CD4-positive, alpha-beta T cell treated with Interleukin-10 for 1 hour (primary cell): ENCODE measurements around the gene DHRS7B.

Experiments
- DNase-seq: peaks from one replicate; pipeline ENCODE4 v3.0.0-alpha.2; 2020

DHRS7B gene

DNA sequence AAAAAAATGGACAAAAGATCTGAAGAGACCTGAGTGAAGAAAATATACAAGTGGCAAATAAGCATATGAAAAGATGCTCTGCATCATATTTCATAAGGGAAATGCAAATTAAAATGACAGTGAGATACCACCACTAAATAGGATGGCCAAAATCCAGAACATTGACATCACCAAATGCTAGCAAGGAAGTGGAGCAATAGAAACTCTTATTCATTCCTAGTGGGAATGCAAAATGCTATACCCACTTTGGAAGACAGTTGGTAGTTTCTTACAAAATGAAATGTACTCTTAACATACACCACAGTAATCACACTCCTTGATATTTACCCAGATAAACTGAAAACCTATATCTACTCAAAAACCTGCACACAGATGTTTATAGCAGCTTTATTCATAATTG, 33.6 kb downstream of the DHRS7B start:
- DNase-seq, result no peak

- no peak for DNase-seq
These were observed 35.0 kb downstream of the DHRS7B start for GRCh38 chr17:21161498-21162393.

GRCh38 chr17:21162394-21162775, 35.6 kb downstream of the DHRS7B start:
- DNase-seq, result no peak

GRCh38 chr17:21163101-21163500, 36.3 kb downstream of the DHRS7B start:
- no peak for DNase-seq

DNA sequence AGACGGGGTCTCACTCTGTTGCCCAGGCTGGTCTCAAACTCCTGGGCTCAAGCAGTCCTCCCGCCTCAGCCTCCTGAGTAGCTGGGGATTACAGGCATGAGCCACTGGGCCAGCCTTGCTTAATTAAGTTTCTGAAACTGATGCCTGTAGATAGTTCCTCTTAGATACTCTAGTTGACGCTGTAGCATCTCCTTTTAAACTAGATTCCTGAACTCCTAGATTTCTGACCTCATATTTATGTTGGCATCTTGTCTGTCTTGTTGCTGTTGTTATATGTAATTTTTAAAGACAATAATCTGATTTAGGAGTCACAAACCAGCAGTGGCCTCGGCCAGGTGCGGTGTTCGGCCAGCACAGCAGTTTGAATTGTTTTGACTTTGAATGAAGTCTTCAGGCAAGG, 37.5 kb downstream of the DHRS7B start:
- DNase-seq, result no peak

DNA sequence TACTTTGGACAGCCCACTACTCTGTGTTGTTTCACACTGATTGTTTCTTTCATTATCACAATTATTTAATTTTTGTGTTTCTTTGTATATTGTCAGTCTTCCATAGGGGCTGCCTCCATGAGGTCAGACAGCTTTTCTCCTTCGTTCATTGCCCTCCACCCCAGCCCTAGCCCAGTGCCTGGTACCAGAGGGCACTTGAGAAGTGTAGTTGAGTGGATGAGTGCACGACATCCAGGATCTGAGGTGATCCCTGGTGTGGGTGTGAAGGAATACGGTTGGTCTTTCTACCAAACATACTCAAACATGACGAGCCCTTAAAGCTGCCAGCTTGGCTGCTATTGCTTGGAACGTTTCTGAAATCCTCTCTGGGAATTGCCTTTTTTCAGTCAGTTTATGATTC, 37.9 kb downstream of the DHRS7B start:
- no peak for DNase-seq

GRCh38 chr17:21165922-21166594, 39.3 kb downstream of the DHRS7B start:
- no peak for DNase-seq

GRCh38 chr17:21166595-21167210, 39.9 kb downstream of the DHRS7B start:
- DNase-seq, result no peak

- no peak for DNase-seq
These were observed 40.5 kb downstream of the DHRS7B start for GRCh38 chr17:21167303-21167702.

DNA sequence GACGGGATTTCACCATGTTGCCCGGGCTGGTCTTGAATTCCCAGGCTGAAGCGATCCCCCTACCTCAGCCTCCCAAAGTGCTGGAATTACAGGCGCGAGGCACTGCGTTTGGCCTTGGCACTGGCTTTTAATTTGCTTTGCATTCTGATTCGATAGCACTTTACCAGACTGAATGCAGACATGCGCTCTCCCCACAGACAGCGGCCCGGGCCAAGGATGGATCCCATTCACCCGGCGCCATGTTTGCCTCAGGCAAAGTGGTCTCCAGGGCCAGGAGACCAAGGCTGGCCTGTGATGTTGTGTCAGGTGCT, 41.7 kb downstream of the DHRS7B start:
- DNase-seq, result no peak

GRCh38 chr17:21169496-21169895, 42.7 kb downstream of the DHRS7B start:
- no peak for DNase-seq

DNA sequence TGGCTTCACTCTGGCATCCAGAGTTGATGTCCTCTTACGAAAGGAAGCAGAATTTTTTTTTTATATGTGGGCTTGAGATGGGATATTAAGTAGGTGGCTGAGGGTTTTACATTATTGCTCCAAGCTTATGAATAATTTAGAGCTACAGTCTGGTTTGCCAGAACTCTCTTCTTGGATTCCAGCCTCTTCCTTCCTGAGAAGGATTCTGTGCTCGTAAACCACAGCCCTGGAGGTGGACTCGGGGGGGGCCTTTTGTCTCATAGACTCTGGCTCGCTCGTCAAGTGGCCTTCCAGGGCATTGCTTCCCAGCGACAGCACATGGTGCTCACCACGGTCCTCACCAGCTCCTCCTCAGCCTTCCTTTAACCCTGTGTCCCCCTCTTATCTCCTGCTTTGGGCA, 44.0 kb downstream of the DHRS7B start:
- DNase-seq, result no peak

DNA sequence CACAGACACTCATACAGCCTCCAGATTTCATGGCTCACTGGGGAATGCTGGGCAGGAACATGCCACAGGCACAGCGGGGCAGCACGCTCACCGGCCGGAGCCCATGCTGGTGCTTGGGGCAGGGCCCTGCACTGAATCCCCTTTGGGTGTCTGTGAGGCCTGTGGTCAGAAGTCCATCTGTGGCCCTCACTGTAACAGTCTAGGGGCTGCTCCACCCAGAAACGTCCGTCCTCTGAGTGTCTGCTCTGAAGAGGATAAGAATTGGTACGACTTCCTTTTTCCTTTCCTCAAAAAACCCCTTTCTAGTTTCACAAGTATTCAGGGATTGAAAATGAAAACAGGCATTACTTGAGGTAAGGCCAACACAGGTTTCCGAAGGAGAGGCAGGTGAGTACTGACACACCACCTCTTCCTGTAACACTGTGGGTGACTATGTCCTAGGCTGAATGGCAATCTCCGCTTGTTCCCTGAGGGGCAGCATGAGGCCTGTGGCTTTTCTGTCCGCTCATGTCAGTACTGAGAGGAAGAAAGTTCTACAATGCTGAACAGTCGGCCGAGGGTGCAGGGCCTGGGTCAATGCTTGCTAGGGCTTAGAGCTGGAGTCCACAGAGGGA, 44.7 kb downstream of the DHRS7B start:
- no peak for DNase-seq

GRCh38 chr17:21171970-21172510, 45.3 kb downstream of the DHRS7B start:
- DNase-seq, result no peak

- no peak for DNase-seq
These were observed 46.1 kb downstream of the DHRS7B start for GRCh38 chr17:21172846-21173245.

GRCh38 chr17:21173543-21173942, 46.8 kb downstream of the DHRS7B start:
- no peak for DNase-seq

- DNase-seq, result no peak
These were observed 47.4 kb downstream of the DHRS7B start for GRCh38 chr17:21174186-21174585.

DNA sequence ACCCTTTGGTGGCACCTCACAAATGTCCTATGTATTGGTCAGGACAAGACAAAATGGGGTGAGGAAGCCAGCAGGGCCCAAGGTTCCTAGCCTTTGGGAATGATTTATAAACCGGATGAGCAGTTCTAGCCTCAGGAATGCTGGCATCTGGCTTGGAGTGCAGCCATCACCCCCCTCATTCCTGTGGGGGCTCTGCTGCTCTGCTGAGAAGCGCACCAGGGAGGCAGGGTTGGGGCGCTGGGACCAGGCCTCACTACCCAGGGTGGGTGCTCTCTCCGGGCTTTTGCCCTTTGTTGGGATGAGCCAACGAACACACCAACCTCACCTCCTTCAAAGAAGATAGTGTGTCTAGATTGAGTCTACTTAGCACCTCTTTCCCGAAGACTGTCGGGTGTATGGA, 47.9 kb downstream of the DHRS7B start:
- no peak for DNase-seq

GRCh38 chr17:21176773-21177395, 50.1 kb downstream of the DHRS7B start:
- no peak for DNase-seq

- DNase-seq, result no peak
These were observed 50.6 kb downstream of the DHRS7B start for GRCh38 chr17:21177401-21177800.

GRCh38 chr17:21177854-21178600, 51.3 kb downstream of the DHRS7B start:
- no peak for DNase-seq

DNA sequence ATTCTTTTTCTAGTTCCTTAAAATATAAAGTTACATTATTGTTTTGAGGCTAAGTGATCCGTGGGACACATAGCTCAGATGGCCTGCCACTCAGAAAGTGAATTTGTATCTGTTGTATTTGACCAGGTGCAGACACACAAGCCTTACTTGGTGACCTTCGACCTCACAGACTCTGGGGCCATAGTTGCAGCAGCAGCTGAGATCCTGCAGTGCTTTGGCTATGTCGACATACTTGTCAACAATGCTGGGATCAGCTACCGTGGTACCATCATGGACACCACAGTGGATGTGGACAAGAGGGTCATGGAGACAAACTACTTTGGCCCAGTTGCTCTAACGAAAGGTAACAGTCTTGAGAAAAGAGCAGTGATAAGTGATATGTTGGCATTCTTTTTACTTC, 56.7 kb downstream of the DHRS7B start:
- DNase-seq, result no peak
